MCF 10A (cell line): Measurements from ENCODE around the gene MUSK. TPM values are rescaled to one million over a fixed set of nuclear protein-coding genes. Genes with fewer than 3 reads are reported as not detected.

Source experiments
- BruUV-seq: library from RNA; stranded (reverse); fragments of 400-500 nt; replicated peaks from 2 replicates; lab custom pipeline; 2021; lab: Mats Ljungman, UMichigan
- CTCF ChIA-PET: fragments of 300-600 bp; sonication (Branson Sonifier 250); formaldehyde crosslinking; extraction: SDS; loops from one replicate; lab custom pipeline; 2021; ENCODE audit warnings: antibody characterized with exemption, inconsistent platforms; lab: Yijun Ruan, JAX
- POLR2A ChIA-PET: fragments of 300-600, 350-650 bp; sonication (Branson Sonifier 250); formaldehyde crosslinking; extraction: SDS; loops from one replicate; lab custom pipeline; 2020; ENCODE audit warnings: antibody characterized with exemption, inconsistent platforms; lab: Yijun Ruan, JAX
- DNase-seq: peaks from one replicate; pipeline ENCODE4 v3.0.0-alpha.2; 2018; ENCODE audit not compliant: unreplicated experiment
- H3K27ac Mint-ChIP-seq: one replicate; pipeline ENCODE4 v1.8.0; 2022; ENCODE audit warnings: mild to moderate bottlenecking, low read depth, mixed read lengths; ENCODE audit not compliant: unreplicated experiment
- H3K27me3 Mint-ChIP-seq: one replicate; pipeline ENCODE4 v1.8.0; 2022; ENCODE audit warnings: mixed read lengths; ENCODE audit not compliant: insufficient read depth, unreplicated experiment
- H3K36me3 Mint-ChIP-seq: one replicate; pipeline ENCODE4 v1.8.0; 2022; ENCODE audit warnings: mild to moderate bottlenecking, moderate library complexity, mixed read lengths; ENCODE audit not compliant: insufficient read depth, unreplicated experiment
- H3K4me1 Mint-ChIP-seq: one replicate; pipeline ENCODE4 v1.8.0; 2022; ENCODE audit warnings: mixed read lengths; ENCODE audit not compliant: insufficient read depth, unreplicated experiment
- H3K4me3 Mint-ChIP-seq: one replicate; pipeline ENCODE4 v1.8.0; 2022; ENCODE audit warnings: mild to moderate bottlenecking, moderate library complexity, mixed read lengths; ENCODE audit not compliant: unreplicated experiment
- H3K9me3 Mint-ChIP-seq: one replicate; pipeline ENCODE4 v1.8.0; 2022; ENCODE audit warnings: mixed read lengths; ENCODE audit not compliant: unreplicated experiment
- CTCF ChIP-seq: fragments of 200-600 bp; IDR thresholded peaks from one replicate; pipeline ENCODE4 v1.8.0; 2022; ENCODE audit warnings: antibody characterized with exemption, mild to moderate bottlenecking; ENCODE audit not compliant: unreplicated experiment
- intact Hi-C: fragments of 100-400 bp; cut with micrococcal nuclease; formaldehyde crosslinking; loops from 2 replicates; pipeline ENCODE4 v1.14.1; 2022
- total RNA-seq: library from RNA; stranded (reverse); gene quantifications from 2 replicates; pipeline ENCODE4 v1.2.3, GENCODE V29; 2022

Gene MUSK
- total RNA-seq, 1 experiment from 2014 or later = not detected

GRCh38 chr9:110728058-110728457 lies 59.5 kb downstream of the MUSK start:
- H3K27ac Mint-ChIP-seq = no peak overlapping the region
- no peak for TF ChIP-seq CTCF
- no peaks in the 10 kb centered on the region for H3K4me1 Mint-ChIP-seq
- no peaks in the 10 kb centered on the region for H3K27me3 Mint-ChIP-seq
- no peak for DNase-seq
- no TSS peak for BruUV-seq
- ChIA-PET CTCF (no interaction called here), POLR2A (interaction anchor here (0.6 to 1.0 kb wide), 2 partner anchors 16 to 26 kb away, joined by 3 read pairs; no protein-coding TSS in a partner anchor)
- H3K36me3 Mint-ChIP-seq = no peaks in the 10 kb centered on the region
- no peaks in the 10 kb centered on the region for H3K9me3 Mint-ChIP-seq
- intact Hi-C loops = no loop called here
- no peak overlapping the region for H3K4me3 Mint-ChIP-seq

DNA sequence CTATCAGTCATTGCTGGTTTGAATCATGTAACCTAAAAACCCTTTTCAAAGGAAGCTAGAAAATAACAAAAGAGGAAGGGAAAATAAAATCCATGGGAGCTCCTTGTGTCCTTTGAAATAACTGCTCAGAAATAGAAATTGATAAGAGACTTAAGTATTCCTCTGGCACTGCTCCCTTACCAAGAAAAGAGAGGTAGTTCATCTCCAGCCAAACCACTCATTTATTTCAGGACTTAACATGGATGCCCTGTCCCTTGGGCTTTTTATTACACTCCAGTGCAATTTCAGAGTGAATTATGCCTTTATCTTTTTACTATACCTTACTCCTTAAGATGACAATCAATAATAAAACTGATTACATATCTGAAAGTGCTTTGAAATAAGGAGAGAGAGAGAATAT lies 61.0 kb downstream of the MUSK start:
- POLR2A ChIA-PET = interaction anchor here (0.6 kb wide), 1 partner anchor 313 kb away, joined by 4 read pairs; no protein-coding TSS in a partner anchor
- Mint-ChIP-seq H3K27me3 (no peaks in the 10 kb centered on the region), H3K27ac (no peak overlapping the region), H3K4me1 (no peaks in the 10 kb centered on the region), H3K4me3 (no peak overlapping the region), H3K9me3 (no peaks in the 10 kb centered on the region), H3K36me3 (no peaks in the 10 kb centered on the region)
- DNase-seq = no peak
- TF ChIP-seq CTCF = no peak
- CTCF ChIA-PET = no interaction called here
- intact Hi-C loops = no loop called here
- BruUV-seq = no TSS peak

- no peaks in the 10 kb centered on the region for H3K9me3 Mint-ChIP-seq
- no peaks in the 10 kb centered on the region for H3K27me3 Mint-ChIP-seq
- no peak overlapping the region for H3K4me3 Mint-ChIP-seq
- no peak for TF ChIP-seq CTCF
- no peak for DNase-seq
- ChIA-PET CTCF (no interaction called here), POLR2A (no interaction called here)
- BruUV-seq = no TSS peak
- no peak overlapping the region for H3K27ac Mint-ChIP-seq
- no peaks in the 10 kb centered on the region for H3K4me1 Mint-ChIP-seq
- intact Hi-C loops = no loop called here
- no peaks in the 10 kb centered on the region for H3K36me3 Mint-ChIP-seq
These were observed 62.9 kb downstream of the MUSK start for GRCh38 chr9:110731437-110732028.

DNA sequence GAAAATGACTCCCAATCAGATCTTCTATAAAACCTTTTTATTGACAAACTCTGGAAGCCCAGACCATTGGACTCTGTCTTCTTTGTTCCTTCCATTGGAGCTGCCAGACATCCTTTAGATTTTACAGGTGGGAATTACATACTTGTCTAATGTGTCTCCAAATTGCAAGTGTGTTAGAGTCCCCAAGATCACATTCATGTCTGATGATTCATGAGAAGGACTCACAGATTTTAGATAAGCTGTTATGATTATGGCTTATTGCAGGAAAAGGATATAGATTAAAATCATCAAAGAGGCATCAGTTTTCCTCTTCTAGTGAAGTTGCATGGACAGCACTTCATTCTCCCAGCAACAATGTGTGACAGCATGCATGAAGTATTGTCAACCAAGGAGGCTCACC lies 70.4 kb downstream of the MUSK start:
- H3K36me3 Mint-ChIP-seq = no peaks in the 10 kb centered on the region
- no peak overlapping the region for H3K4me3 Mint-ChIP-seq
- no peak for DNase-seq
- intact Hi-C loops = no loop called here
- peaks cover 6% of the 10 kb centered on the region for H3K4me1 Mint-ChIP-seq
- POLR2A ChIA-PET = interaction anchor here (1.1 kb wide), 1 partner anchor 22 kb away, joined by 3 read pairs; no protein-coding TSS in a partner anchor
- CTCF ChIA-PET = interaction anchor here (0.7 kb wide), 1 partner anchor 213 kb away, joined by 3 read pairs; no protein-coding TSS in a partner anchor
- H3K27ac Mint-ChIP-seq = no peak overlapping the region
- no peaks in the 10 kb centered on the region for H3K27me3 Mint-ChIP-seq
- BruUV-seq = no TSS peak
- no peak for TF ChIP-seq CTCF
- H3K9me3 Mint-ChIP-seq = no peaks in the 10 kb centered on the region
